Nephron (organoid): ENCODE results near the gene HSD17B8.

Experiments used
- H3K27ac Mint-ChIP-seq, 3 experiments: 2 replicates each; pipeline ENCODE4 v1.8.0; 2020; ENCODE audit warnings: mixed read lengths in 3 of 3, mild to moderate bottlenecking in 2 of 3, moderate library complexity in 1 of 3
- H3K27me3 Mint-ChIP-seq: 2 replicates; pipeline ENCODE4 v1.8.0; 2021; ENCODE audit warnings: low read depth, mild to moderate bottlenecking, moderate library complexity, mixed read lengths
- H3K36me3 Mint-ChIP-seq: 2 replicates; pipeline ENCODE4 v1.8.0; 2020; ENCODE audit warnings: low read depth, mixed read lengths
- H3K4me1 Mint-ChIP-seq: 2 replicates; pipeline ENCODE4 v1.8.0; 2020; ENCODE audit warnings: mixed read lengths
- H3K4me3 Mint-ChIP-seq, 3 experiments: 2 replicates each; pipeline ENCODE4 v1.8.0; 2020; ENCODE audit warnings: mild to moderate bottlenecking in 3 of 3, mixed read lengths in 3 of 3, moderate library complexity in 2 of 3
- H3K9me3 Mint-ChIP-seq: 2 replicates; pipeline ENCODE4 v1.8.0; 2020; ENCODE audit warnings: mixed read lengths
- TF ChIP-seq, protein P1 (sequence below), 3 experiments: fragments of 200-600 bp; sonication (generic); IDR thresholded peaks; one replicate each; pipeline ENCODE4 v1.5.0; 2021; ENCODE audit warnings: antibody characterized with exemption in 3 of 3; ENCODE audit not compliant: unreplicated experiment in 3 of 3

Gene HSD17B8

DNA sequence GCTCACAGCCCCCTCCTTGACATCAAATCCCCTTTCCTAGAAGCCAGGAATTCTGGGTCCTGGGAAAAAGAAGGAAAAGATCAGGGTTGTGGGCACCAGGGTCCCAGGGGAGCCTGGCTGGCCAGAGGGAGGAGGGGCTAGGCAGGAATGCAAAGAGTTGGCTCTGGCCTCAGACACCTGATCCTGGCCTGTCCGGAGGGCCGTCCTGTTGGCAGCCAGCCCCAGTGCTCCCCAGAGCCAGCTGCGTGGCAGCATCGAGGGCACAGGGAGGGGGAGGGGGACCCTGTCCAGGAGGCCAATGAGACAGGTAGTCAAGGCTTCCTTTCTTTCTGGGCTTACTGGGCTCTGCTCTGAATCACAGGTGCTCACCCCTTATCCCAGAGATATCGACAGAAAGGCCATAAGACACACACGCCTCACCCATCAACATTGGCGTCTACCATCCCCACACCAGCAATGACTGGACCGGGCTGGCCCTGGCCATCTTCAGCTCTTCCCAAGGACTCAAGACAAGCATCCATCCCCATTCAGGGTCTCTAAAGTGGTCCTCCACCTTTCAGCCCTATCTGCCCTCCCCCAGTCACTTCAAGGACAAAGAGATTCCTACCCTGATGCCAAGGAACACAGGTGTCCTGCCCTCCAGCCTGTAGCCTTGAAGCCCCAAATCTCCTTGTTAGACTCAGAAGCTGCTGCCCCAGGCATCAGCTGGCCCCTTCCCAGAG, 12.9 kb upstream of the HSD17B8 start:
- no peaks in the 10 kb centered on the region for H3K9me3 Mint-ChIP-seq
- peaks cover 42% of the 10 kb centered on the region for H3K27me3 Mint-ChIP-seq
- H3K4me1 Mint-ChIP-seq = peaks cover 20% of the 10 kb centered on the region
- H3K27ac Mint-ChIP-seq = no peak overlapping the region
- H3K4me3 Mint-ChIP-seq = peak overlapping the region; percentile 52 to 62 (median 59)
- peaks cover 28% of the 10 kb centered on the region for H3K36me3 Mint-ChIP-seq
- TF ChIP-seq, protein P1, sequence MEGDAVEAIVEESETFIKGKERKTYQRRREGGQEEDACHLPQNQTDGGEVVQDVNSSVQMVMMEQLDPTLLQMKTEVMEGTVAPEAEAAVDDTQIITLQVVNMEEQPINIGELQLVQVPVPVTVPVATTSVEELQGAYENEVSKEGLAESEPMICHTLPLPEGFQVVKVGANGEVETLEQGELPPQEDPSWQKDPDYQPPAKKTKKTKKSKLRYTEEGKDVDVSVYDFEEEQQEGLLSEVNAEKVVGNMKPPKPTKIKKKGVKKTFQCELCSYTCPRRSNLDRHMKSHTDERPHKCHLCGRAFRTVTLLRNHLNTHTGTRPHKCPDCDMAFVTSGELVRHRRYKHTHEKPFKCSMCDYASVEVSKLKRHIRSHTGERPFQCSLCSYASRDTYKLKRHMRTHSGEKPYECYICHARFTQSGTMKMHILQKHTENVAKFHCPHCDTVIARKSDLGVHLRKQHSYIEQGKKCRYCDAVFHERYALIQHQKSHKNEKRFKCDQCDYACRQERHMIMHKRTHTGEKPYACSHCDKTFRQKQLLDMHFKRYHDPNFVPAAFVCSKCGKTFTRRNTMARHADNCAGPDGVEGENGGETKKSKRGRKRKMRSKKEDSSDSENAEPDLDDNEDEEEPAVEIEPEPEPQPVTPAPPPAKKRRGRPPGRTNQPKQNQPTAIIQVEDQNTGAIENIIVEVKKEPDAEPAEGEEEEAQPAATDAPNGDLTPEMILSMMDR (IDR thresholded peaks at IDR 0.05; ENCODE audit: unreplicated experiment in 3 of 3) = no peak

DNA sequence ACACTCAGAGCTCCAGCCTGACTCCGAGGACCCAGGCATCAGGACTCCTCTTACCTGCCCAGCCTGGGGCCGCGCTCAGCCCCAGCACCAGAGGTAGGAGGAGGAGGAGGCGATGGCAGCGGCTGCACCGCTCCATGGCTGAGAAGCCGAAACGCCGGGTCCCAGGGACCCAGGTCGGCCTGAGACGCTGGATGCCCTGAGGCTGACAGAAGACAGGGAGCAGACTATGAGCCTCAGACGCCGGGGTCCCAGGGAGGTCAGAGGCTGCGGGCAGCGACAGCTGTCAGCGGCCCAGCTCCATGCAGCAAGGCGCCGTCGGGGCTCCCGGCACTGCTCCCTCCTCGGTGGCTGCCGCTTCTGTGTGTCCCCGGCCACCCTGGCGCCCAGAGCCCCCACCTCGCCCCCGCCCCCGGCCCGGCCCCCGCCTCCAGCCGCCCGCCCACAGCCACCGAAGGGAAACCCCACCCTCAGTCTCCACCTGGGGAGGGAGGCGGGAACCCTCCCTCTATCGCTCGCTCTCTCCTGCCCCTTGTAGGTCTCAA, 12.3 kb upstream of the HSD17B8 start, which contains the start of gene COL11A2:
Gene COL11A2 (minus strand): TSS at position 363 of the 542 bp plus-strand sequence. CDS start 227 bp downstream, at position 136.
- H3K4me3 Mint-ChIP-seq = peak within 1 kb of the TSS; percentile 81 to 86 (median 84)
- peaks cover 20% of the 10 kb centered on the region for H3K4me1 Mint-ChIP-seq
- TF ChIP-seq, protein P1 (IDR thresholded peaks at IDR 0.05; ENCODE audit: unreplicated experiment in 3 of 3) = no peak
- no peaks in the 10 kb centered on the region for H3K9me3 Mint-ChIP-seq
- peaks cover 34% of the 10 kb centered on the region for H3K36me3 Mint-ChIP-seq
- H3K27ac Mint-ChIP-seq = no peak within 1 kb of the TSS
- H3K27me3 Mint-ChIP-seq = peaks cover 42% of the 10 kb centered on the region

DNA sequence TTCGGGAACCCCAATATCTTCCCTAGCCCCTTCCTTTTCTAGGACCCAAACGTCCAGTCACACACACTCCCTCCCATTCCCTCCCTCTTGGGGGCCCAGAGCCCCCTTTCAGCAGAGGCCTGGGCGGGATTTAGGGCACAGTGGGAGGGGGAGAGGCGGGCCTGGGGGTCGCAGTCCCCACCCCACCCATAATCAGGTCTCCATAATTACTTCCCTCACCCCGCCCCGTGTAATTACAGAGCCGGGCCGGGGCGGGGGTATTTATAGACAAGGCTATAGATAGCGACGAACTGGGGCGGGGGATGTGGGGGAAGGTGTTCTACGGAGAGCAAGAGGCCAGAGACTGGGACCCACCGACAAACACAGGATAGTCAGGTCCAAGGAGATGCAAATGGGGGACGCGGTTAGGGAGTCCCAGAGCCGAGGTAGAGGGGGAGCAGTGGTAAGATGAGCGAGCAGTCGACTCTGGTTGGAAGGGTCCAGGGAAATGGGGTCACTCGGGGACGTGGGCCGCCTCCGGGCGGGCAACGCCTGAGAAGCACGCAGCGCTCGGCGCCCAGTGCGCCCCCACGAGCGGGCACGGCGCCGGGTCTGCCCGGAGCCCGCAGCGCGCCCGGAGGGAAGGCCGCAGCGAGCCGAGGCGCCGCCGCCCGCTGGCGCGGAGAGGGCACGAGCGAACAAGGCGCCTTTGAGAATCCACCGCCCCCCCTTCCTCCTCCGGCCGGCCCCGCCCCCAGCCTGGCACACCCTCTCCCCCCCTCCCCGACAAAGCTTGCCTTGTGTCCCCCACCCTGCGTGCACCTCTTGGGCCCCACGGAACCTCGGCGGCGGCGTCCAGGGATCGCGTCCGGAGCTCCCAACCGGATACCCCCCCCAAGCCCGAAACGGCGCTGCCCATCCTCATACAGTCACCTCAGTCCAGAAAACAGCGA, 11.5 kb upstream of the HSD17B8 start:
- Mint-ChIP-seq H3K36me3 (peaks cover 39% of the 10 kb centered on the region), H3K9me3 (no peaks in the 10 kb centered on the region), H3K27me3 (peaks cover 38% of the 10 kb centered on the region), H3K27ac (no peak overlapping the region), H3K4me3 (peak overlapping the region; percentile 81 to 86 (median 84)), H3K4me1 (peaks cover 28% of the 10 kb centered on the region)
- TF ChIP-seq, protein P1 (IDR thresholded peaks at IDR 0.05; ENCODE audit: unreplicated experiment in 3 of 3) = no peak

DNA sequence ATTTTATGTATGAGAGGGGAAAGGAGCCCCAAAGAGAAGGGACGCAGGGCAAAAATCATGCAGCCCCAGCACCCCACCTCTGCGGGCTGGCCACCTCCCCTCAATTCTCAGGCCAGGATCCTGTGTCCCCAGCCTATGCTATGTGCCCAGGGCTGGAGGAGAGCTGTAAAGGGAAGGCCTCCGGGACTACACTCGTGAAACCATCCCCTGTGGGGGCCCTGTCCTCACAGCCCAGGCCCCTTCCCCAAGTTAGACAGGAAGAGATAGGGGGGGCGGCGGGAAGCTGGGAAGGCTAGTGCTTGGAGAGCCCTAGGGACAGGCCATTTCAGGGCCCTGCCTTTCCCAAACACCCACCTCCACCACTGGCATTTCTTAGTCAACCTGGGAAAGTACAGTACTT, 10.8 kb upstream of the HSD17B8 start:
- Mint-ChIP-seq H3K36me3 (peaks cover 39% of the 10 kb centered on the region), H3K9me3 (no peaks in the 10 kb centered on the region), H3K4me1 (peaks cover 35% of the 10 kb centered on the region), H3K4me3 (peak overlapping the region; percentile 46 to 74 (median 58)), H3K27me3 (peaks cover 38% of the 10 kb centered on the region), H3K27ac (no peak overlapping the region)
- TF ChIP-seq, protein P1 (IDR thresholded peaks at IDR 0.05; ENCODE audit: unreplicated experiment in 3 of 3) = no peak

DNA sequence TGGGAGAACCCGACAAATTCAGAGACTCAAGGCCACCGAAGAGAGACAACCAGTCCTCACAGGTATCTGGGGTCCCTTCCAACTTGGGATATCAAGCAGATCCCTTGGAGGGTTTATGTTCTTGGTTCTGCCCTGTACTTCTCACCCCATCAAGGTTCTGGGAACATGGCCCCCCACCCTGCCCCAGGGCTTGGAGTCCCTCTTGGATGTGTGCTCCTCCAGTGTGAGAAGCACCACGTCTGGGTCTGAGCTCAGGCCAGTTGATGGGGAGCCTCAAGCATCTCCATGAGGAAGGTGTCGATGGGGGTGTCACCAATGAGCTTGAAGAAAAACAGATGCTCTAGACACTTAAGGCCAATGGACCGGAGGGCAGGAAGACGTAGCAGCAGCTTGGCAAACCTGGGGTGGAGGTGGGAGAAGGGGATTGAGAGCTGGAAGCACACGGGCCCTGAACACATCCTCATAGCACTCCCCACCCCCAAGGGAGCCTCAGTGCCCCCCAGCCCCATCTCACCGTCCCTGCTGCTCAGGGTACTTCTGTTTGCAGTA, 9.9 kb upstream of the HSD17B8 start:
- TF ChIP-seq, protein P1 (IDR thresholded peaks at IDR 0.05; ENCODE audit: unreplicated experiment in 3 of 3) = no peak
- peak overlapping the region in 1 of 3 experiments; percentile 12 for H3K4me3 Mint-ChIP-seq
- no peak overlapping the region for H3K27ac Mint-ChIP-seq
- no peaks in the 10 kb centered on the region for H3K9me3 Mint-ChIP-seq
- peaks cover 39% of the 10 kb centered on the region for H3K36me3 Mint-ChIP-seq
- H3K27me3 Mint-ChIP-seq = peaks cover 38% of the 10 kb centered on the region
- H3K4me1 Mint-ChIP-seq = peaks cover 40% of the 10 kb centered on the region
